ENCODE results near the gene GPBP1.

DNA sequence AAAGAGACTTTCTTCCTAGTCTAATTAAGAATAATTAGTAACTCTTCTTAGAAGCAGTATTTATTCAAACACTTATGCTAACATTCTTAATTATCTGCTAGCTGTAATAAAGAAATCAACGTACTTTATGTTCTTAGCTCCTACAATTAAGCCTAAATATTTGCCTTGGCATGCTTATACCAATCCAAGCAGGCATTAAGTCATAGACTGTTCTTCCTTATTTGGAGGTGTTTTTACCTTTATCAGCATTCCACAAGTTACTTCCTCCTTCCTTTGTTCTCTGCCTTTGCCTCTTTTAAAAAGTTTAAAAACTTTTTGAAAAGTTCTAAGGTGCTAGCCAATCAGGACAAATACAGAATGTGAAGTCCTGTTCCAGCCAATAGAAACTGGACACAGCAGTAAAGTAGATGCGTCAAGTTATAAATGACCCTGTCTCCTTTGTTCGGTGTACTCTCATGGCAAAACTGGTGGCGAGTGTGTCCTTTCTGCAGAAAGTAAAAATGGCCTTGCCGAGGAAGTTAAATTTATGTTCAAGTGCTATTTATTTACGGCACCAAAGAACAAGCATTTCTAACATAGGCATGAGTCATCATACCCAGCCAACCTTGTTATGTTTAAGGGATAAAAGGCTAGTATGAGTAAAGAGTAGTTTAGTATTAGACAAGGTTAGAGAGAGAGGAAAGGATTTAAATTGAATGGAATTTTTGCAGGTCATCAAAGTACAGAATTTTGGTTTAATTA is 58.6 kb downstream of the GPBP1 start:
- TF ChIP-seq, protein P1, sequence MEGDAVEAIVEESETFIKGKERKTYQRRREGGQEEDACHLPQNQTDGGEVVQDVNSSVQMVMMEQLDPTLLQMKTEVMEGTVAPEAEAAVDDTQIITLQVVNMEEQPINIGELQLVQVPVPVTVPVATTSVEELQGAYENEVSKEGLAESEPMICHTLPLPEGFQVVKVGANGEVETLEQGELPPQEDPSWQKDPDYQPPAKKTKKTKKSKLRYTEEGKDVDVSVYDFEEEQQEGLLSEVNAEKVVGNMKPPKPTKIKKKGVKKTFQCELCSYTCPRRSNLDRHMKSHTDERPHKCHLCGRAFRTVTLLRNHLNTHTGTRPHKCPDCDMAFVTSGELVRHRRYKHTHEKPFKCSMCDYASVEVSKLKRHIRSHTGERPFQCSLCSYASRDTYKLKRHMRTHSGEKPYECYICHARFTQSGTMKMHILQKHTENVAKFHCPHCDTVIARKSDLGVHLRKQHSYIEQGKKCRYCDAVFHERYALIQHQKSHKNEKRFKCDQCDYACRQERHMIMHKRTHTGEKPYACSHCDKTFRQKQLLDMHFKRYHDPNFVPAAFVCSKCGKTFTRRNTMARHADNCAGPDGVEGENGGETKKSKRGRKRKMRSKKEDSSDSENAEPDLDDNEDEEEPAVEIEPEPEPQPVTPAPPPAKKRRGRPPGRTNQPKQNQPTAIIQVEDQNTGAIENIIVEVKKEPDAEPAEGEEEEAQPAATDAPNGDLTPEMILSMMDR (conservative IDR thresholded peaks at IDR 0.05; ENCODE audit: low read depth in 2 of 2), result no peak
- TF ChIP-seq EZH2phosphoT487 (IDR thresholded peaks at IDR 0.05; ENCODE audit: unreplicated experiment), result no peak
- TF ChIP-seq EZH2 (IDR thresholded peaks at IDR 0.05; ENCODE audit: low read depth, unreplicated experiment), result no peak
- no peak for TF ChIP-seq POLR2AphosphoS5 (IDR thresholded peaks at IDR 0.05; ENCODE audit: low read depth)
- TF ChIP-seq NANOG (IDR thresholded peaks at IDR 0.05; ENCODE audit: borderline replicate concordance), result no peak
- TF ChIP-seq, protein P2, sequence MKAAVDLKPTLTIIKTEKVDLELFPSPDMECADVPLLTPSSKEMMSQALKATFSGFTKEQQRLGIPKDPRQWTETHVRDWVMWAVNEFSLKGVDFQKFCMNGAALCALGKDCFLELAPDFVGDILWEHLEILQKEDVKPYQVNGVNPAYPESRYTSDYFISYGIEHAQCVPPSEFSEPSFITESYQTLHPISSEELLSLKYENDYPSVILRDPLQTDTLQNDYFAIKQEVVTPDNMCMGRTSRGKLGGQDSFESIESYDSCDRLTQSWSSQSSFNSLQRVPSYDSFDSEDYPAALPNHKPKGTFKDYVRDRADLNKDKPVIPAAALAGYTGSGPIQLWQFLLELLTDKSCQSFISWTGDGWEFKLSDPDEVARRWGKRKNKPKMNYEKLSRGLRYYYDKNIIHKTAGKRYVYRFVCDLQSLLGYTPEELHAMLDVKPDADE (IDR thresholded peaks at IDR 0.05), result no peak
- TF ChIP-seq, protein P3, sequence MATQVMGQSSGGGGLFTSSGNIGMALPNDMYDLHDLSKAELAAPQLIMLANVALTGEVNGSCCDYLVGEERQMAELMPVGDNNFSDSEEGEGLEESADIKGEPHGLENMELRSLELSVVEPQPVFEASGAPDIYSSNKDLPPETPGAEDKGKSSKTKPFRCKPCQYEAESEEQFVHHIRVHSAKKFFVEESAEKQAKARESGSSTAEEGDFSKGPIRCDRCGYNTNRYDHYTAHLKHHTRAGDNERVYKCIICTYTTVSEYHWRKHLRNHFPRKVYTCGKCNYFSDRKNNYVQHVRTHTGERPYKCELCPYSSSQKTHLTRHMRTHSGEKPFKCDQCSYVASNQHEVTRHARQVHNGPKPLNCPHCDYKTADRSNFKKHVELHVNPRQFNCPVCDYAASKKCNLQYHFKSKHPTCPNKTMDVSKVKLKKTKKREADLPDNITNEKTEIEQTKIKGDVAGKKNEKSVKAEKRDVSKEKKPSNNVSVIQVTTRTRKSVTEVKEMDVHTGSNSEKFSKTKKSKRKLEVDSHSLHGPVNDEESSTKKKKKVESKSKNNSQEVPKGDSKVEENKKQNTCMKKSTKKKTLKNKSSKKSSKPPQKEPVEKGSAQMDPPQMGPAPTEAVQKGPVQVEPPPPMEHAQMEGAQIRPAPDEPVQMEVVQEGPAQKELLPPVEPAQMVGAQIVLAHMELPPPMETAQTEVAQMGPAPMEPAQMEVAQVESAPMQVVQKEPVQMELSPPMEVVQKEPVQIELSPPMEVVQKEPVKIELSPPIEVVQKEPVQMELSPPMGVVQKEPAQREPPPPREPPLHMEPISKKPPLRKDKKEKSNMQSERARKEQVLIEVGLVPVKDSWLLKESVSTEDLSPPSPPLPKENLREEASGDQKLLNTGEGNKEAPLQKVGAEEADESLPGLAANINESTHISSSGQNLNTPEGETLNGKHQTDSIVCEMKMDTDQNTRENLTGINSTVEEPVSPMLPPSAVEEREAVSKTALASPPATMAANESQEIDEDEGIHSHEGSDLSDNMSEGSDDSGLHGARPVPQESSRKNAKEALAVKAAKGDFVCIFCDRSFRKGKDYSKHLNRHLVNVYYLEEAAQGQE (IDR thresholded peaks at IDR 0.05; ENCODE audit: unreplicated experiment), result no peak
- TF ChIP-seq JUNB (IDR thresholded peaks at IDR 0.05; ENCODE audit: unreplicated experiment), result no peak
- TF ChIP-seq ZNF331 (CRISPR knock-in tag; IDR thresholded peaks at IDR 0.05; ENCODE audit: low read depth), result no peak
- TF ChIP-seq CREB1 (CRISPR knock-in tag; IDR thresholded peaks at IDR 0.05; ENCODE audit: low read depth), result no peak
- TF ChIP-seq STAT1 (IDR thresholded peaks at IDR 0.05; ENCODE audit: unreplicated experiment), result no peak
- no peak for TF ChIP-seq ZNF114 (CRISPR knock-in tag; IDR thresholded peaks at IDR 0.05)

All from GM23338 (cell line).